PC-9 (cell line): ENCODE measurements around the gene RNF183. TPM values are rescaled to one million over a fixed set of nuclear protein-coding genes. Genes with fewer than 3 reads are reported as not detected.

Experiments used
- BruUV-seq: library from RNA; stranded (reverse); fragments of 400-500 nt; replicated peaks from 2 replicates; lab custom pipeline; 2021; lab: Mats Ljungman, UMichigan
- CTCF ChIA-PET: fragments of 300-600 bp; sonication (Branson Sonifier 250); formaldehyde crosslinking; loops from one replicate; lab custom pipeline; 2022; ENCODE audit warnings: antibody characterized with exemption; lab: Charles Lee
- POLR2A ChIA-PET: fragments of 300-600 bp; sonication (Branson Sonifier 250); formaldehyde crosslinking; loops from one replicate; lab custom pipeline; 2022; ENCODE audit warnings: antibody characterized with exemption; ENCODE audit not compliant: unreplicated experiment; lab: Charles Lee
- DNase-seq, 2 experiments: peaks; one replicate each; pipeline versions ENCODE4 v3.0.0 to v3.0.0-alpha.2; 2015 to 2022; ENCODE audit warnings: mixed read lengths in 1 of 2
- H2AFZ ChIP-seq: fragments of 200-600 bp; sonication (generic); 2 replicates; pipeline ENCODE4 v1.8.1; 2017; ENCODE audit warnings: antibody characterized with exemption
- H3F3A ChIP-seq: fragments of 200-600 bp; sonication (generic); 2 replicates; pipeline ENCODE4 v1.8.1; 2017; ENCODE audit warnings: antibody characterized with exemption, mild to moderate bottlenecking, low read depth; ENCODE audit not compliant: insufficient read depth
- H3K27ac ChIP-seq: fragments of 200-600 bp; sonication (generic); 2 replicates; pipeline ENCODE4 v1.6.1; 2016; ENCODE audit warnings: mixed run types
- H3K27me3 ChIP-seq: fragments of 200-600 bp; sonication (generic); 2 replicates; pipeline ENCODE4 v1.6.1; 2016; ENCODE audit warnings: low read depth, mixed run types; ENCODE audit not compliant: insufficient read depth
- H3K36me3 ChIP-seq: fragments of 200-600 bp; sonication (generic); 2 replicates; pipeline ENCODE4 v1.6.1; 2016; ENCODE audit warnings: low read depth, mixed run types
- H3K4me1 ChIP-seq: fragments of 200-600 bp; sonication (generic); replicated peaks from 2 replicates; pipeline ENCODE4 v1.6.1; 2016; ENCODE audit warnings: mixed run types; ENCODE audit not compliant: insufficient read depth
- H3K4me2 ChIP-seq: fragments of 200-600 bp; sonication (generic); 2 replicates; pipeline ENCODE4 v1.6.1; 2017; ENCODE audit warnings: mixed run types
- H3K4me3 ChIP-seq: fragments of 200-600 bp; sonication (generic); 2 replicates; pipeline ENCODE4 v1.6.1; 2016; ENCODE audit warnings: mixed run types
- H3K79me2 ChIP-seq: fragments of 200-600 bp; sonication (generic); 2 replicates; pipeline ENCODE4 v1.6.1; 2017; ENCODE audit warnings: low read depth, mixed run types
- H3K9me2 ChIP-seq: fragments of 200-600 bp; sonication (generic); 2 replicates; pipeline ENCODE4 v1.8.1; 2017; ENCODE audit warnings: mild to moderate bottlenecking; ENCODE audit not compliant: insufficient read depth
- H3K9me3 ChIP-seq: fragments of 200-600 bp; sonication (generic); 2 replicates; pipeline ENCODE4 v1.8.1; 2016; ENCODE audit warnings: low read depth; ENCODE audit not compliant: insufficient read depth
- H4K20me1 ChIP-seq: fragments of 200-600 bp; sonication (generic); 2 replicates; pipeline ENCODE4 v1.8.1; 2017; ENCODE audit not compliant: insufficient read depth
- CTCF ChIP-seq: fragments of 200-600 bp; sonication (generic); conservative IDR thresholded peaks from 2 replicates; pipeline ENCODE4 v1.6.1; 2017; ENCODE audit warnings: mixed run types, antibody characterized with exemption, mild to moderate bottlenecking, moderate library complexity
- EZH2 ChIP-seq: fragments of 200-600 bp; sonication (generic); IDR thresholded peaks from 2 replicates; pipeline ENCODE4 v1.8.0; 2017; ENCODE audit warnings: antibody characterized with exemption, low read depth
- intact Hi-C: fragments of 100-400 bp; cut with micrococcal nuclease; formaldehyde crosslinking; loops from one replicate; pipeline ENCODE4 v1.10.0; 2022; ENCODE audit not compliant: unreplicated experiment
- total RNA-seq: library from RNA; stranded (reverse); gene quantifications from 2 replicates; pipeline ENCODE4 v1.2.3, GENCODE V29; 2021

RNF183 gene
- total RNA-seq, 1 experiment from 2014 or later: 0.92 TPM

- H3K4me3 ChIP-seq: no peak overlapping the region
- ChIA-PET POLR2A (no interaction called here), CTCF (no interaction called here)
- no peaks in the 10 kb centered on the region for H3K36me3 ChIP-seq
- no peaks in the 10 kb centered on the region for H3K9me3 ChIP-seq
- TF ChIP-seq EZH2 (no peak), CTCF (no peak)
- intact Hi-C loops: no loop called here
- H3K79me2 ChIP-seq: no peaks in the 10 kb centered on the region
- BruUV-seq: no TSS peak
- no peak overlapping the region for H2AFZ ChIP-seq
- H3K27ac ChIP-seq: no peak overlapping the region
- H3K4me1 ChIP-seq: no peaks in the 10 kb centered on the region
- no peak overlapping the region for H3K4me2 ChIP-seq
- DNase-seq: no peak
- H3F3A ChIP-seq: no peaks in the 10 kb centered on the region; the same call in 1 of the 2 replicates
- H3K27me3 ChIP-seq: no peaks in the 10 kb centered on the region
- H3K9me2 ChIP-seq: no peaks in the 10 kb centered on the region
- no peaks in the 10 kb centered on the region for H4K20me1 ChIP-seq
Measured at GRCh38 chr9:113322671-113323070, 19.5 kb upstream of the RNF183 start.

- Histone ChIP-seq H4K20me1 (no peaks in the 10 kb centered on the region), H3K4me2 (no peak overlapping the region), H3K9me3 (no peaks in the 10 kb centered on the region), H2AFZ (no peak overlapping the region), H3K27ac (no peak overlapping the region), H3K27me3 (no peaks in the 10 kb centered on the region), H3K79me2 (no peaks in the 10 kb centered on the region), H3K36me3 (no peaks in the 10 kb centered on the region), H3F3A (no peaks in the 10 kb centered on the region; the same call in 1 of the 2 replicates), H3K4me3 (no peak overlapping the region), H3K4me1 (no peaks in the 10 kb centered on the region), H3K9me2 (no peaks in the 10 kb centered on the region)
- intact Hi-C loops: no loop called here
- POLR2A ChIA-PET: no interaction called here
- TF ChIP-seq CTCF (no peak), EZH2 (no peak)
- CTCF ChIA-PET: no interaction called here
- no TSS peak for BruUV-seq
- DNase-seq: no peak
Measured at GRCh38 chr9:113320051-113320450, 16.9 kb upstream of the RNF183 start.

GRCh38 chr9:113319054-113319453, 15.9 kb upstream of the RNF183 start:
- H3K9me3 ChIP-seq: no peaks in the 10 kb centered on the region
- no peaks in the 10 kb centered on the region for H3K27me3 ChIP-seq
- TF ChIP-seq EZH2: no peak
- TF ChIP-seq CTCF: no peak
- ChIA-PET CTCF (no interaction called here), POLR2A (interaction anchor here (0.6 kb wide), 1 partner anchor 15 kb away, joined by 28 read pairs; no protein-coding TSS in a partner anchor)
- H3K27ac ChIP-seq: no peak overlapping the region
- H4K20me1 ChIP-seq: no peaks in the 10 kb centered on the region
- no peaks in the 10 kb centered on the region for H3K79me2 ChIP-seq
- intact Hi-C loops: no loop called here
- no peaks in the 10 kb centered on the region; the same call in 1 of the 2 replicates for H3F3A ChIP-seq
- no peak overlapping the region for H2AFZ ChIP-seq
- DNase-seq: no peak
- BruUV-seq: no TSS peak
- no peak overlapping the region for H3K4me2 ChIP-seq
- H3K36me3 ChIP-seq: no peaks in the 10 kb centered on the region
- H3K4me3 ChIP-seq: no peak overlapping the region
- no peaks in the 10 kb centered on the region for H3K9me2 ChIP-seq
- H3K4me1 ChIP-seq: no peaks in the 10 kb centered on the region
